A673 (cell line): ENCODE data around the gene C12orf42. TPM values are rescaled to one million over a fixed set of nuclear protein-coding genes. Genes with fewer than 3 reads are reported as not detected.

Experiments
- BruUV-seq: library from RNA; stranded (reverse); fragments of 400-500 nt; replicated peaks from 2 replicates; lab custom pipeline; 2021; lab: Mats Ljungman, UMichigan
- CTCF ChIA-PET: fragments of 300-600 bp; sonication (Branson Sonifier 250); formaldehyde crosslinking; loops from one replicate; lab custom pipeline; 2022; ENCODE audit warnings: antibody characterized with exemption; lab: Charles Lee
- POLR2A ChIA-PET: fragments of 300-600 bp; sonication (Branson Sonifier 250); formaldehyde crosslinking; loops from one replicate; lab custom pipeline; 2022; ENCODE audit warnings: antibody characterized with exemption; ENCODE audit not compliant: low non-redundant PET; lab: Charles Lee
- DNase-seq: peaks from one replicate; pipeline ENCODE4 v3.0.0-alpha.2; 2015; ENCODE audit warnings: low spot score
- H3K27ac ChIP-seq: fragments of 200-600 bp; sonication (generic); 2 replicates; pipeline ENCODE4 v1.5.1; 2016; ENCODE audit warnings: mixed run types, low read depth, mild to moderate bottlenecking, mixed read lengths, antibody characterized with exemption, low read length; ENCODE audit not compliant: poor library complexity, severe bottlenecking
- H3K27me3 ChIP-seq: fragments of 200-600 bp; sonication (generic); replicated peaks from 2 replicates; pipeline ENCODE4 v1.6.1; 2017; ENCODE audit warnings: mixed run types, low read depth, mild to moderate bottlenecking, mixed read lengths, antibody characterized with exemption, low read length; ENCODE audit not compliant: insufficient read depth, poor library complexity
- H3K36me3 ChIP-seq: fragments of 200-600 bp; sonication (generic); 2 replicates; pipeline ENCODE4 v1.6.1; 2016; ENCODE audit warnings: mixed run types, mild to moderate bottlenecking, mixed read lengths, antibody characterized with exemption, low read length; ENCODE audit not compliant: insufficient read depth, poor library complexity, severe bottlenecking
- H3K4me1 ChIP-seq: fragments of 200-600 bp; sonication (generic); 2 replicates; pipeline ENCODE4 v1.6.1; 2017; ENCODE audit warnings: mixed run types, mild to moderate bottlenecking, mixed read lengths, antibody characterized with exemption, low read length; ENCODE audit not compliant: insufficient read depth, poor library complexity, severe bottlenecking
- H3K4me3 ChIP-seq: fragments of 200-600 bp; sonication (generic); 2 replicates; pipeline ENCODE4 v1.5.1; 2016; ENCODE audit warnings: low read depth, mixed run types, mild to moderate bottlenecking, mixed read lengths, low read length; ENCODE audit not compliant: poor library complexity, severe bottlenecking
- H3K9me3 ChIP-seq: fragments of 200-600 bp; sonication (generic); 2 replicates; pipeline ENCODE4 v1.6.1; 2016; ENCODE audit warnings: mixed run types, low read depth, mild to moderate bottlenecking, mixed read lengths, antibody characterized with exemption, low read length; ENCODE audit not compliant: poor library complexity, severe bottlenecking
- CTCF ChIP-seq: fragments of 300-800, 200-600 bp; sonication (generic); conservative IDR thresholded peaks from 2 replicates; pipeline ENCODE4 v1.5.1; 2017; ENCODE audit warnings: low read depth, mild to moderate bottlenecking, antibody characterized with exemption, low read length, moderate library complexity, mixed read lengths
- EZH2 ChIP-seq: fragments of 200-600 bp; sonication (generic); IDR thresholded peaks from 2 replicates; pipeline ENCODE4 v1.6.1; 2017; ENCODE audit warnings: borderline replicate concordance, low read depth, mild to moderate bottlenecking, mixed read lengths, antibody characterized with exemption, low read length; ENCODE audit not compliant: poor library complexity, severe bottlenecking
- intact Hi-C: fragments of 100-400 bp; cut with micrococcal nuclease; formaldehyde crosslinking; loops from one replicate; pipeline ENCODE4 v1.10.0; 2022; ENCODE audit not compliant: unreplicated experiment
- total RNA-seq: library from RNA; stranded (reverse); gene quantifications from 2 replicates; pipeline ENCODE4 v1.2.3, GENCODE V29; 2021

C12orf42 gene
- total RNA-seq, 1 experiment from 2014 or later, result not detected

GRCh38 chr12:103422746-103423515 lies 72.8 kb downstream of the C12orf42 start:
- DNase-seq, result no peak
- H3K9me3 ChIP-seq, result no peaks in the 10 kb centered on the region
- H3K27me3 ChIP-seq, result peaks cover 19% of the 10 kb centered on the region
- intact Hi-C loops, result no loop called here
- BruUV-seq, result no TSS peak
- H3K36me3 ChIP-seq, result no peaks in the 10 kb centered on the region
- CTCF ChIA-PET, result no interaction called here
- H3K4me1 ChIP-seq, result no peaks in the 10 kb centered on the region
- POLR2A ChIA-PET, result interaction anchor here (0.7 kb wide), 1 partner anchor 10 kb away, joined by 11 read pairs; no protein-coding TSS in a partner anchor
- no peak overlapping the region for H3K27ac ChIP-seq
- no peak for TF ChIP-seq CTCF
- no peak for TF ChIP-seq EZH2
- no peak overlapping the region for H3K4me3 ChIP-seq

DNA sequence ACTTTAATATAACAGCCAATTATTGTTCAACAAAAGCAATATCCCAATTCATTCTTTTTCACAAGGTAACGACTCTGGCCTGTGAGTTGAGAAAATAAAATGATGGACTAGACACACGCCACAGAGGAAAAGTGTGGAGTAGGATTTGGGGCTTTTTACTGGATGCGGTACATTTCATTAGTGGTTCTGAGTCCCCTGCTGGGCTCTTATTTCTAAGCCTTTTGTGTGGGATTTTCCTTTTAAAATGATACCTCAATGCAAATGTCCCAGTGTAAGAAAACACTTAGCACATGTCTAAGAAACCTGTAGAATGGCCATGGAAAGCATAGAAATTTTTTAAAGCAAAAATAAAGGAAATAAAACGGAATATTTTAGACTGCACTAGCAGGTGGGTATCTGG lies 73.4 kb downstream of the C12orf42 start:
- intact Hi-C loops, result no loop called here
- no TSS peak for BruUV-seq
- CTCF ChIA-PET, result no interaction called here
- H3K27me3 ChIP-seq, result peaks cover 19% of the 10 kb centered on the region
- POLR2A ChIA-PET, result interaction anchor here (0.7 kb wide), 1 partner anchor 11 kb away, joined by 11 read pairs; no protein-coding TSS in a partner anchor
- no peaks in the 10 kb centered on the region for H3K36me3 ChIP-seq
- H3K4me3 ChIP-seq, result no peak overlapping the region
- H3K4me1 ChIP-seq, result no peaks in the 10 kb centered on the region
- H3K9me3 ChIP-seq, result no peaks in the 10 kb centered on the region
- DNase-seq, result no peak
- H3K27ac ChIP-seq, result no peak overlapping the region
- TF ChIP-seq CTCF (no peak), EZH2 (no peak)

- H3K36me3 ChIP-seq, result no peaks in the 10 kb centered on the region
- no peak overlapping the region for H3K4me3 ChIP-seq
- H3K9me3 ChIP-seq, result no peaks in the 10 kb centered on the region
- CTCF ChIA-PET, result no interaction called here
- TF ChIP-seq CTCF (no peak), EZH2 (no peak)
- BruUV-seq, result no TSS peak
- H3K27ac ChIP-seq, result no peak overlapping the region
- POLR2A ChIA-PET, result no interaction called here
- intact Hi-C loops, result no loop called here
- no peaks in the 10 kb centered on the region for H3K4me1 ChIP-seq
- H3K27me3 ChIP-seq, result peaks cover 19% of the 10 kb centered on the region
- no peak for DNase-seq
These were observed 74.4 kb downstream of the C12orf42 start for GRCh38 chr12:103421402-103421801.
